Measurements from ENCODE around the gene ZNF281.
"Not testable (repeated sequence)": the region's sequence is repeated elsewhere in the genome, so short reads cannot be mapped to it uniquely, and the experiment has no call there.

ZNF281 gene

DNA sequence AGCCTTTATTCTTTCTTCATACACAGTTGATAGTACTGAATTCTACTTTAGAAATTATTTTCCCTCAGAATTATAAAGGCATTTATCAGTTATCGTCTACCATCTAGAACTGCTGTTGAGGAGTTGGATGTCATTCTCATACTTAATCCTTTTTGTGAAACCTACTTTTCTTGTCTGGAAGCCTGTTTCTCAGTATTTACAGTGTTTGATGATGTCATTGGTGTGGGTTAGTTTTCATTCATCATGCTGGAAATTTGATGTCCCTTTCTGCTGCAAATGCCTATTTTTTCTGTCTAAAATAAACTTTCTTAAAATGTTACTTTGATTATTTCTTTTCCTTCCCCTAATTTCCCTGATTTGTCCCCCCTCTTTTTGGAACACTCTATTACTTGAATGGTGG lies 22.8 kb upstream of the ZNF281 start:
- no peak overlapping the region for H3K4me3 ChIP-seq (ENCODE audit: low read depth, low read length)

DNA sequence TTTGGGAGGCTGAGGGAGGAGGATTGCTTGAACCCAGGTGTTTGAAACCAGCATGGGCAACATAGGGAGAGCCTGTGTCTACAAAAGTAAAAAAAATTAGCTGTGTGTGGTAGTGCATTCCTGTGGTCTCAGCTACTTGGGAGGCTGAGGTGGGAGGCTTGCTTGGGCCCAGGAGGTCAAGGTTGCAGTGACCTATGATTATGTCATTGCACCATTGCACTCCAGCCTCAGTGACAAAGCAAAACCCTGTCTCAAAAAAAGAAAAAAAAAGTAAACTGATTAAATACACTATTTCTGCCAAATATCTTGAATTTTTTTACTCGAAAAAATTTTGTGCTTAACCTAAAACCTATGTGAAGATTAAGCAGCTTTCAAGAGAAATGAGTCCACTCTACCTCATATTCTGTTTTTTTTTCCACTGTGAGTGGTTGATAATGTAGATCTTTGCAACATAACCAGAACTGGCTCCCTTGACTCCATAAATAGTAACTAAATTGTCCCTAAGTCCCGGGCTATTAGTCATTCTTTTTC lies 19.4 kb upstream of the ZNF281 start:
- H3K4me3 ChIP-seq (ENCODE audit: low read depth, low read length), result no peak overlapping the region

DNA sequence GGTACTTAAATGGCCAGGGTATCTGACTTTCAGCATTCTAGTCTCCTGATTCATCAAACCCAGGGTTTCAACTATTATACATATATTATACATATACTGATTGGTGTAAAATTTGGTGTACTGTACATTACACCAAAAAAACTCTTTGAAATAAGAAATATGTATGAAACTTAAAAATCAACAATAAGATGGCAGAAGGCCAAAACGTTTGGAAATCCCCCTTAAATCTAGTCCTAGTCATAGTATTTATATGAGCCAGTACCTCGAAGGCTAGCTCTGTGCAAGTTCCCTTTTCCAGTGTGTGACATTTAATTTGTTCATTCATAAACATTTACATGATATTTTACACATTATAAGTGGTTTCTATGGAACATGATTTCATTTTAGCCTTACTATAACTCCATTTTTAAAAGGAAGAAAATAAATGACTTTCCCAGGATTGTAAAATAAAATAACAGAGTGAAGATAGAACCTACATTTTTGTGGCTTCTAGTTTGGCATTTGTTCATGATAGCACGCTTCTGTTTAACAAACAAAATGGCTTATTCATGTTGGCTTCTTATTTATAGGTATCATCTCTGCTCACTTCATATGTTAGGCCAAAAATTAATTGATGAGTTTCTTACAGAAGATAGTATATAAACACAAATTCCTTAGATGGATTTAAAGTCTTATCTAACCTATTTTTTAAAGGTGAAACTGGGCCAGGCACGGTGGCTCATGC lies 18.8 kb upstream of the ZNF281 start:
- no peak overlapping the region for H3K4me3 ChIP-seq (ENCODE audit: low read depth, low read length)

DNA sequence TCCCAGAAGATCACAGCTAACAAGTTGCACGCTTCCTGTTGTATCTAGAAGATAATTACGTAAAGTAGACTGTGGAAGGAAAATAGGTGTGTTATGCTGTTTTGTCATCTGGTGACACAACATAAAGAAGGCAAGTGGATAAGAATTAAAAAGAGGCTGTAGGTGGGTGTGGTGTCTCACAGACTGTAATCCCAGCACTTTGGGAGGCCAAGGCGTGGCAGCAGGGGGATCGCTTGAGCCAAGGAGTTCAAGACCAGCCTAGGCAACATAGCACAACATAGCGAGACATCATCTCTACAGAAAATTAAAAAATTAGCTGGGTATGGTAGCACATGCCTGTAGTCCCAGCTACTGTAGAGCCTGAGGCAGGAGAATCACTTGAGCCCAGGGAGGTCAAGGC lies 17.9 kb upstream of the ZNF281 start:
- no peak overlapping the region for H3K4me3 ChIP-seq (ENCODE audit: low read depth, low read length)

DNA sequence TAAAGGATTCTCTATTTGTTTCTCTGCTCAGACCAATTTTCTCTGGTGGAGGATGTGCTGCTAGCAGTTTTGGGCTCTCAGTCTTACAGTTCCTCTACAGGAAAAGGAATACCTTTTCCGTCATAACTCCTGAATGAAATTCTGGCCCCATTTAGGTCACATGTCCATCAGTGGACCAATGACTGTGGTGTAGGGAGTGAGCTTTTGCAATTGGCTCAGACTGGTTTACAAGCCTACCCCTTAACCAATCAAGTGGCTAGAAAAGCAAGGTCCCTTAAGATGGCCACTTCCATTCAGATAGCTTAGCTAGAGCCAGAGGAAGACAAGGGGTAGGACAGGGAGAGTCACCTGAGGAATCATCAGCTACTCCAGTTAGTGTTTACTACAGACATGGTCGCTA lies 16.4 kb upstream of the ZNF281 start:
- no peak overlapping the region for H3K4me3 ChIP-seq (ENCODE audit: low read depth, low read length)

DNA sequence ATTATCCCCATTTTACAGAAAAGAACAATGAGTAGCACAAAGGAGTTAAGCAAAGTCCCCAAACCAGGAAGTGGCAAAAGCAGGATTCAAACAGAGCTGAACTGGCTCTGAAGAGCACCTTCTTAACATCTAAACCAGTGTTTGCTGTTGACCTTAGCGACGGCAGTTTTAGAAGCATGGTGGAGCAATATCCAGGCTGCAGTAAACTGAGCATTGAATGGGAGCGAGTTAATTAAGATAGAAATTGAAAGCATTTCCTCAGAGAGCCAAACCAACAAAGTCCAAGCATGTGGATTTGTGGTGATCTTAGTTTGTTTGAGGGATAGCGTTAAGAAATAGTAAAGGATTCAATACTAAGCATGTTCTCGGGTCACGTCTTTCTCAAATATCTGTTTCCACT lies 13.4 kb upstream of the ZNF281 start:
- H3K4me3 ChIP-seq (ENCODE audit: low read depth, low read length), result no peak overlapping the region

DNA sequence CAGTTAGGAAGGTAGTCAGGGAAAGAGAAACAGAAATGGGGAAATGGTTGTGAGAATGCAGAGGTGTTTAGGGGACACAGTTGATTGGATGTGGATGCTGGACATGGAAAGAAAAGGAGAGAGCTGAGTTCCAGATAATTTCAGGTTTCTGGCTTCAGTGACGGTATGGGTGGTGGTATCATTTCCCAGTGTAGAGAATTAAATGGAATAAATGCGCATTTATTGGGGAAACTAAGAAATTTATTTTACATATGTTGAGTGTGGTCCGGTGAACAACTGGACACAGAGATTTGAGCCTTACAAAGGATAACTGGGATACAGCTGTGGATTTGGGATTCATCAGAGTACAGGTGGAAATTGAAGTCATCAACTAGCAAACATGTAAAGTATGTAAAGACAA lies 12.4 kb upstream of the ZNF281 start:
- H3K4me3 ChIP-seq (ENCODE audit: low read depth, low read length), result no peak overlapping the region

DNA sequence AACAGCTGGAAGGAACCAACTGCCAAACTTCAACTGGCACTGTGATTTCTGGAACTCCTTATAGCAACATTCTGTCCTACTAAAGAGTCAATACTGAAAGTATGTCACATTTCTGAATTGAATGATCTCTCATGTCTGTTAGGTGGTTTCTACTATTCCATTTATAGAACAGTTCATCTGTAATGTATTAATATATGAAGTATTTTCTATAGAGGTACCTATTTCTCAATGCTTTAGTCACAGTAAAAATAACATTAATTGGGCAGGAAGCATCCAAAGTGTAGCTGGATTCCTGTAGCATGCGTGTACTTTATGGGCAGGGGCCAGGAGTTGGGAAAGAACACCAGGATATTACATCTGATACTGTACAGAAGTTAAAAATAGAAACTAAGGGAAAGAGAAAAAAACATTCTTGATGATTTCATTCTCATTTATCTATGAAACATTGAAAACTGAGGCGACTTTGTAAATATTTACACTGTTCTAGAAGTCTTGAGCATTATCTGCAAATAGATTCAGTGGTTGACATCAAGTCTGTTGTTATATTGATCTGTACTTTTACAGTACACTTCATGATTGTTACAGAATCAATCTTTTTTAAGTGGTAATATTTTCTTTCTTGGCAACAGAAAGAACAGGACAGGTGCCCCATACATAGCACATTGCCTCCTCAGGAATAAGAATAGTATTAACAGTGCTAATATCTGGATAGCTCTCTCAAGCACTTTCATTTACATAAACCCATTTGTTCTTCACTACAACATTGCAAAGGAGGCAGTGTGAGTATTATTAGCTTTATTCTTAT lies 6.2 kb upstream of the ZNF281 start:
- no peak overlapping the region for H3K4me3 ChIP-seq (ENCODE audit: low read depth, low read length)

DNA sequence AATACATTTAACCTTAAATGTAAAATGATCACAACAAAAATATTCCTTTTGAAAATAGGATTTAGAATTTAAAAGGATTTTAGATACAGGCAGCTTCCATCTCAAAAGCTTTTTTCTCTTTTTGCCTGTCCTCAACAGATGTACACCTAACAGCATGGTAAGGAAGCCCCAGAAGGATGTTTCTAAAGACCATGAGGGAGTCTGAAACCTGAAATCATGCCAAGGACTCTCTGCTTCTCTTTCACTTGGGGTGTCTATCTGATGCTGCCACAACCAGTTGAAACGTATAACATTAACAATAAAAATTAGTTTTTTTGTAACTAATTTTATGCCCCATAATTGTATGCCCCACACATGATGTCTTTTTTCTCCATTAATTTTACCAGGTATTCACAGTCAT lies 5.4 kb upstream of the ZNF281 start:
- H3K4me3 ChIP-seq (ENCODE audit: low read depth, low read length), result no peak overlapping the region

DNA sequence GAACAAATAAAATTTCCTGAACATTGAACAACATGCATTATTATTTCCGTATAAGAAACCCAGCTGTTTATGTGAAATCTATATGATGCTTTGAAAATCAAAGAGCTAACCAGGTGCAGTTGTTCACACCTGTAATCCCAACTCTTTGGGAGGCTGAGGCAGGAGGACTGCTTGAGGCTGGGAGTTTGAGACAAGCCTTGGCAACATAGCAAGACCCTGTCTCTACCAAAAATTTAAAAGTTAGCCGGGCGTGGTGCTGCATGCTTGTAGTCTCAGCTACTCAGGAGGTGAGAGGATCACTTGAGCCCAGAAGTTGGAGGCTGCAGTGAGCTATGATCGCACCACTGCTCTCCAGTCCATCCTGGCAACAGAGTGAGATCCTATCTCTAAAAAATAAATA lies 4.8 kb upstream of the ZNF281 start:
- no peak overlapping the region for H3K4me3 ChIP-seq (ENCODE audit: low read depth, low read length)

DNA sequence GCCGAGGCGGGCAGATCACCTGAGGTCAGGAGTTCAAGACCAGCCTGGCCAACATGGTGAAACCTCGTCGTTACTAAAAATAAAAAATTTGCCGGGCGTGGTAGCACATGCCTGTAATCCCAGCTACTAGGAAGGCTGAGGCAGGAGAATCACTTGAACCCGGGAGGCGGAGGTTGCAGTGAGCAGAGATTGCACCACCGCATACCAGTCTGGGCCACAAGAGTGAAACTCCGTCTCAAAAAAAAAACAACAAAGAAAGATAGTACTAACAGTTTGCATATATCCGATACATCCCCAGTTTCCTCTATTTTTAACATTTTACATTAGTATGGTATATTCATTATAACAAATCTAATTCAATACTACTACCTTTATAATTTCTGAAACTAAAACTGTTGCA lies 3.9 kb upstream of the ZNF281 start:
- H3K4me3 ChIP-seq (ENCODE audit: low read depth, low read length), result not testable (repeated sequence)

DNA sequence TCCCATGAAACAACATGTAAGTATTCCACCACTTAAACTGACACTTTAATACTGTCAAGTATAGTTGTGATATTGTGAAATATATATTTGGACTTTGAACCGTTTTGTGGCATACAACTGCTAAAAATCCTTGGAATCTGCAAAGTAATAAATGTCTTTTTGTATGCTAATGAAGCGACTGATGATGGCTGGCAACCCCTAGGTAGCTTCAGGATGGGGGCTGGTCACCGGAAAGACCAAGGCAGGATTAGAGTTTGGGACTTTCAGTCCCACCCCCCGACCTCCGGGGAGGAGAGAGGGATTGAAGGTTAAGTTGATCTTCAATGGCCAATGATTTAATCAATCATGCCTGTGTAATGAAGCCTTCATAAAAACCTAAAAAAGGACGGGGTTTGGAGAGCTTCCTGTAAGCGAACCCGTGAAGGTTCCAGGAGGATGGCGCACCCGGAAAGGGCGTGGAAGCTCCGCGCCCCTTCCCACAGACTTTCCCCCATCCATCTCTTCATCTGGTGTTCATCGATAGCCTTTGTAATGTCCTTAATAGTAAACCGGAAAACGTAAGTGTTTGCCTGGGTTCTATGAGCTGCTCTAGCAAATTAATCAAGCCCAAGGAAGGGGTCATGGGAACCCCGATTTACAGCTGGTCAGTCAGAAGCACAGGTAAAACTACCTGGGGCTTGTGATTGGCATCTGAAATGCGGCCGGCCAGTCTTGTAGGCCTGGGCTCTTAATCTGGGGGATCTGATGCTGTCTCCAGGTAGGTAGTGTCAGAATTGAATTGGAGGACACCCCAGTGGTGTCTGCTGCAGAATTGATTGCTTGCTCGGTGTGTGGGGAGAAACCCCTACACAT lies 1.8 kb upstream of the ZNF281 start:
- H3K4me3 ChIP-seq (ENCODE audit: low read depth, low read length), result peak overlapping the region; percentile 88

DNA sequence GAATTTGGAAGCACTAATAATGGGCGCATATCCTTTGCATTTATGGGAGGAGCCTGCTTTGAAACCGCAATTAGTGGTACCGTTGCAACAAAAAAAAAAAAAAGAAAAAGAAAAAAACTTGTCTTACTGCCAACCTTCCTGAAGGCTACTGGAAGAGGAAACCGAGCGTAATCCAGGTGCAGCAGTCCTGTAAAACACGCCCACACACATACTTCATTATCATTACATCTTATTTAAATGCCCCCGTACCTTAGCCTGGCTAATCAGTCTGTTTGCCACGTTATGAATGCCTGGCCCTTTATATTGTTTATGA lies 686 bp upstream of the ZNF281 start:
- H3K4me3 ChIP-seq (ENCODE audit: low read depth, low read length), result peak overlapping the region; percentile 0

DNA sequence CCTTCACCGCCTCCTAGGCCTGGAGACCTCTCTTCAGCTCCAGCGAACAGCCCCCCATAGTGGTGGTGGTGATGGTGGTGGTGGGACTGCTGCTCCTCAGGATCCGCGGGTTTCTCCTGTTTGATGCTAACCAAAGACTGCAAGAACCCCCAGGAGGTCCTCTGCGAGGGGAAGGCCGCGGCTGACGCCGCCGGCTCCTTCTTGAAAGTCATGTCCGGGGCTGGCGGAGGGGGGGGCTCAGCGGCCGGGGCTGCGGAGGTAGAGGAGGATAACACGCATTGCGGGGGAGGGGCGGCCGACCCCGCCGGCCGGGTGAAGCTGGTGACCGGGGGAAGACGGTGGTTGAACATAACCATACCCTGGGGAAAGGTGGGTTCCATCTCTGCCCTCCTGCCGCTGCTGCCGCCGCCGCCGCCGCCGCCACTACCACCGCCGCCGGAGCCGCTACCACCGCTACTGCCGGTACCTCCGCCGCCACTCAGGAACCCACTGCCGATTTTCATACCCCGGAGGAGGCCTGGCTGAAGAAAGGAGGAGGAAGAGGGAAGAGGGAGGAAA lies 554 bp downstream of the ZNF281 start:
- H3K4me3 ChIP-seq (ENCODE audit: low read depth, low read length), result peak overlapping the region; percentile 83

DNA sequence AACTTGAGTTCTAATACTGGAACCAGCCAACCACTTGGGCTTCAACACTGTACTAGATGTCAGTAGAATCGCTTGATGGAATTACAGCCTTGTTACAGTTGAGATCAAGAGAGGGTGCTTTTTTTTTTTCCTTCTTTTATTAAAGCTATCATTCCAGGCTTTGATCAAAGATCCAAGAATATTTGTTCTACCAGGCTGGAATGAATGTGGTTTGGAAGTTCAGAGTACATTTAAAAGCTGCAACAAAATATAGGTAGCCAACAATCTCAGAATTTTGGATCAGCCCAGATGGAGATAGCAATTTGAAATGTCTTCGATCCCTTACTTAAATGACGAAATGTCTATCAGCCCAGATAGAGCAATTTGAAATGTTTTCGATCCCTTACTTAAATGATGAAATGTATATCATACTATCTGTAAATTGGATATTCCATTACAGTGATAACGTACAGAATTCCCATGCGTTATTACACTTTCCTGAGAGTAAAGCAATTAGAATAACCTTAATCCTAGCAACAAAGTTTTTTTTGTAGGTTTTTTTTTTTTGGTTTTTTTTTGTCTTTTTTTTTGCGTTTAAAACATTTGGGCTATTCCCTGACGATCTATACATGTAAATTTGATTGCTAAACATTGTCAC lies 3.6 kb downstream of the ZNF281 start:
- peak overlapping the region; percentile 9 for H3K4me3 ChIP-seq (ENCODE audit: low read depth, low read length)

DNA sequence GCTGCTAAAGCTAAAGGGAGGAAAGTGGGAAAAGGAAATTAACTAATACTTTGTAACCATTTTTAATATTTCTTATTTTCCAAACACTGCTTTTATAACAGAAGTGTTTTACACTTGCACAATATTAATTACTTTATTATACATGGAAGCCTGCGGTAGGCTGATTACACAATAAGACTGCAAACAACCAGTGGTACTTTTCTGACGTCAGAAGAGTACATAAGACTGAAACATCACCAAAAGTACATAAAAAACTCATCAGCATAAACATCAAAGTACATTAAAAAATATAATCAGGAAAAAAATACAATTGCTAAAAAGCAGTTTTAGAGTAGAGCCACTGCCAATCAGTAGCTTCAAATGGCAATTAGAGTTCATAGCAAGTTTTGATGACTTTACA lies 4.6 kb downstream of the ZNF281 start:
- peak overlapping the region; percentile 17 for H3K4me3 ChIP-seq (ENCODE audit: low read depth, low read length)

DNA sequence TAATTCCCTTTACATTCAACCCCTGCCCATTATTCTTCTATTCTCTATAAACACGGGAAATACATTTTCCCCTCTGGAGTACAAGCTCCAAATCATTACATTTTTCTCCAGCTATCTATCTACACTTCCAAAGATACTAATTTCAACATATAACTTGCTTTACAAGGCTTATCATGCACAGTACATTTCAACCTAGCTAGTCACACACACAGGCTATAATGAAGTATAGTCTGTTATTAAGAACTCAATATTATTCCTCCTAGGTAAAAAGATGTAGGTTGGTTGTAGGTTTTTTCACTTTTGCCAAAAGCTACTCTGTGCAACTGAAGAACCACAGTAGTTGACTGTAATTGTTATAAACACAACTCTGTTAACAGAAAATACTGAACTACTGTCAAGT lies 8.1 kb downstream of the ZNF281 start:
- no peak overlapping the region for H3K4me3 ChIP-seq (ENCODE audit: low read depth, low read length)

DNA sequence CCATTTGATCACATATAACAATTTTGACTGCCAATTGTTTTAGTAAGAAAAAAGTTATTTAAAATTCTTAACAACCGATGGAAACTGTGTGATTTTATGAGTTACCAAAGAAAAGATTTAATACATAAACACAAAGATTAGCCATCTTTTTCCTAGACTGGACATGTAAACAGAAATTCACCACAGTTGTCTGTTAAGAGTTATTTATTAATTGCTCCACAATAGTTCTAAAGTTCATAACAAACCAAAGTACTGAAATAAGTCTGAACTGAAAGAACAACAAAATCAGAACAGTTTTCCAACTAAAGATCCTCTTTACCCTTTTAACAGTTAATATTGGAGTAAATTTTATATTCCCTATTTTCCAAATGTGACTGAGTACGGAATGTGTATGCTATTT lies 8.6 kb downstream of the ZNF281 start:
- no peak overlapping the region for H3K4me3 ChIP-seq (ENCODE audit: low read depth, low read length)

DNA sequence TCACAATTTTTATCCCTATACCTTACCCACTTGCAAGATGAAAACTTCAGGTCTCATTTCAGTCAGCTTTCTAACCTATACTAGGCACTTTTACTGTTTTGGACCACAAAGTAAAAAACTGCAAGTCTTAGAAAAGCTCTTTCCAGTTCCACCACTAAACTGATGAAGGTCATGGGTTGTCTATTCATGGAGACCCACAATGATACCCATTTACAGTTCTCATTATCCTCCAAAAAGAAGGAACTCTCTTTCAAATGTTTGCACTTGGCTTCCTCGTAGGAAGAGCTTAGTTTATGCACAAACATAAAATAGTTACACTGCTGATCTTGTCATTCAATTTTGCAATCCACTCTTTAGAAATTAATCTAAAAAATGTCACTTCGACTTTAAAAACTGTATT lies 9.3 kb downstream of the ZNF281 start:
- no peak overlapping the region for H3K4me3 ChIP-seq (ENCODE audit: low read depth, low read length)

DNA sequence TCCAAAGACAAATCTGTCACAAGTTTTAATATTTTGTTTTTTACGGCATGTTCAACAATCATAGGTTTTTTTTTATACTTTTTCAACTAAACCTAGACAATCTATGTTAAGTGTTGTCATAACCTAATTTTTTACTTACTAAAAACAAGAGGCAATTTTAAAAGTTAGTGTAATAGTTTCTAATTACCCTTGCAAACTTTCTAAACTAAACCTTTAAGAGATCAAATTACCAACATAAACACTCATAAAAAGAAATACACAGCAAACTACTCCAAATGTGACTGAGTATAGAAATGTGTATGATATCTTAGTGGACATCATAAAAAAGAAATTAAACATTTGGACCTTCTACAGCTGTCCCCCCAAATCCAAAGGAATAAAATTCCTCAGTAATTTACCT lies 10.0 kb downstream of the ZNF281 start:
- no peak overlapping the region for H3K4me3 ChIP-seq (ENCODE audit: low read depth, low read length)

DNA sequence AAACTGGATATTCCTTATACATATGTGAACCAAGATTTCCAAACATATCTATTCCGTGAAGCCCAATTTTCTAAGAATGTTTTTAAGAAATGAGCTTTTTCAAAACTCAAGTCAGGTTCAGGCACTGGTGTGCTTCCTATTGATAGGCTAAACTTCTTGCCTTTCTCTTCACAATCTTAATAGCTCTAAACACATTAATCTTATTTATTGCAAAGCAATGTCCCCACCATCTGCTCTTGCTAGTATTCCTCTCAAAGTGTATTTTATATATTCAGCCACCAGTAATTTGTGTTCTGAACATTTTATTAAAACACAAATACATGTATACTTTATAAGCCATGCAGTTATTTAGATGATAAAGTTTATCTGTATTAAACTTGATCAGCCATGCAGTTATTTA lies 11.5 kb downstream of the ZNF281 start:
- no peak overlapping the region for H3K4me3 ChIP-seq (ENCODE audit: low read depth, low read length)

All from iPS-11a (cell line).